Activated CD4-positive, CD25-positive, alpha-beta regulatory T cell treated with anti-CD3 and anti-CD28 coated beads, Interleukin-2, amount 50 U/mL, for 16 hours (primary cell): ENCODE data around the gene NQO1.
"Not testable (repeated sequence)": the region's sequence is repeated elsewhere in the genome, so short reads cannot be mapped to it uniquely, and the experiment has no call there.

Experiments used
- DNase-seq: peaks from one replicate; pipeline ENCODE4 v3.0.0-alpha.2; 2020; ENCODE audit warnings: low read depth, low spot score

Gene NQO1

GRCh38 chr16:69726313-69727060 lies at the start of gene NQO1:
NQO1 (minus strand) TSS chr16:69726560; CDS start chr16:69726439, 121 bp downstream.
- peak; percentile 66 for DNase-seq

GRCh38 chr16:69775563-69775962 lies 49.2 kb upstream of the NQO1 start:
- DNase-seq = no peak

GRCh38 chr16:69773260-69773947 lies 47.0 kb upstream of the NQO1 start:
- no peak for DNase-seq

GRCh38 chr16:69771651-69771967 lies 45.2 kb upstream of the NQO1 start:
- DNase-seq = no peak

GRCh38 chr16:69769404-69769803 lies 43.0 kb upstream of the NQO1 start:
- DNase-seq = no peak

- no peak for DNase-seq
Observed at GRCh38 chr16:69768666-69769065, 42.3 kb upstream of the NQO1 start.

- no peak for DNase-seq
Observed at GRCh38 chr16:69767459-69768229, 41.3 kb upstream of the NQO1 start.

- DNase-seq = no peak
Observed at GRCh38 chr16:69763599-69763942, 37.2 kb upstream of the NQO1 start.

- DNase-seq = no peak
Observed at GRCh38 chr16:69762814-69763598, 36.6 kb upstream of the NQO1 start.

GRCh38 chr16:69761983-69762813 lies 35.8 kb upstream of the NQO1 start, which contains the start of gene WWP2:
WWP2 (plus strand) TSS chr16:69762332; CDS start chr16:69787011, 24,679 bp downstream.
- peak; percentile 61 for DNase-seq

GRCh38 chr16:69757375-69757774 lies 31.0 kb upstream of the NQO1 start:
- DNase-seq = not testable (repeated sequence)

- no peak for DNase-seq
Observed at GRCh38 chr16:69756705-69757104, 30.3 kb upstream of the NQO1 start.

GRCh38 chr16:69754469-69755310 lies 28.3 kb upstream of the NQO1 start, which contains the start of gene NOB1:
NOB1 (minus strand) TSS chr16:69754926; CDS start chr16:69754910, 16 bp downstream.
- DNase-seq = peak; percentile 92

- no peak for DNase-seq
Observed at GRCh38 chr16:69754143-69754468, 27.7 kb upstream of the NQO1 start.

- DNase-seq = no peak
Observed at GRCh38 chr16:69748694-69749345, 22.5 kb upstream of the NQO1 start.

GRCh38 chr16:69747115-69747514 lies 20.8 kb upstream of the NQO1 start:
- no peak for DNase-seq

- DNase-seq = no peak
Observed at GRCh38 chr16:69745959-69746358, 19.6 kb upstream of the NQO1 start.

GRCh38 chr16:69745232-69745612 lies 18.9 kb upstream of the NQO1 start:
- DNase-seq = no peak
